GM23338 (cell line): ENCODE data around the gene SLC37A1. TPM values are rescaled to one million over a fixed set of nuclear protein-coding genes. Genes with fewer than 3 reads are reported as not detected.

Source experiments
- ATAC-seq: fragments of 200-7000 bp; cut with Tn5 transposase; 3 replicates; pipeline ENCODE4 v1.9.1; 2020
- DNase-seq: peaks from one replicate; pipeline ENCODE4 v3.0.0-alpha.2; 2015; ENCODE audit warnings: low spot score
- H2AFZ ChIP-seq: fragments of 200-600 bp; sonication (generic); 2 replicates; pipeline ENCODE4 v1.8.0; 2016; ENCODE audit warnings: antibody characterized with exemption, mild to moderate bottlenecking, moderate library complexity
- H3F3A ChIP-seq: fragments of 200-600 bp; sonication (generic); replicated peaks from 2 replicates; pipeline ENCODE4 v1.8.0; 2017; ENCODE audit warnings: antibody characterized with exemption, mixed run types, low read depth
- H3K27ac ChIP-seq: fragments of 200-600 bp; sonication (generic); 2 replicates; pipeline ENCODE4 v1.6.1; 2016; ENCODE audit warnings: low read depth
- H3K27me3 ChIP-seq: fragments of 200-600 bp; sonication (generic); 2 replicates; pipeline ENCODE4 v1.8.0; 2016; ENCODE audit warnings: mild to moderate bottlenecking, mixed run types, moderate library complexity; ENCODE audit not compliant: insufficient read depth
- H3K36me3 ChIP-seq: fragments of 200-600 bp; sonication (generic); 2 replicates; pipeline ENCODE4 v1.8.0; 2016; ENCODE audit warnings: mild to moderate bottlenecking; ENCODE audit not compliant: insufficient read depth
- H3K4me1 ChIP-seq: fragments of 200-600 bp; sonication (generic); 2 replicates; pipeline ENCODE4 v1.8.0; 2016; ENCODE audit warnings: mild to moderate bottlenecking, moderate library complexity; ENCODE audit not compliant: insufficient read depth
- H3K4me2 ChIP-seq: fragments of 200-600 bp; sonication (generic); 2 replicates; pipeline ENCODE4 v1.7.1; 2017; ENCODE audit warnings: mixed run types
- H3K4me3 ChIP-seq: fragments of 200-600 bp; sonication (generic); 2 replicates; pipeline ENCODE4 v1.6.1; 2016; ENCODE audit warnings: mixed run types
- H3K79me2 ChIP-seq: fragments of 200-600 bp; sonication (generic); replicated peaks from 2 replicates; pipeline ENCODE4 v1.8.0; 2017; ENCODE audit warnings: mild to moderate bottlenecking; ENCODE audit not compliant: insufficient read depth
- H3K9me2 ChIP-seq: fragments of 200-600 bp; sonication (generic); 2 replicates; pipeline ENCODE4 v1.8.0; 2017; ENCODE audit not compliant: insufficient read depth
- H4K20me1 ChIP-seq: fragments of 200-600 bp; sonication (generic); replicated peaks from 2 replicates; pipeline ENCODE4 v1.8.0; 2017; ENCODE audit warnings: mild to moderate bottlenecking; ENCODE audit not compliant: insufficient read depth
- H3K27ac Mint-ChIP-seq: 2 replicates; pipeline ENCODE4 v1.8.0; 2020; ENCODE audit warnings: inconsistent platforms, mild to moderate bottlenecking, moderate library complexity, mixed read lengths
- H3K27me3 Mint-ChIP-seq: 3 replicates; pipeline ENCODE4 v1.8.0; 2022; ENCODE audit warnings: low read depth, mild to moderate bottlenecking, moderate library complexity, mixed read lengths, inconsistent platforms; ENCODE audit not compliant: insufficient read depth, poor library complexity
- H3K36me3 Mint-ChIP-seq: 3 replicates; pipeline ENCODE4 v1.8.0; 2021; ENCODE audit warnings: low read depth, mild to moderate bottlenecking, inconsistent platforms, moderate library complexity, mixed read lengths
- H3K4me1 Mint-ChIP-seq: 3 replicates; pipeline ENCODE4 v1.8.0; 2020; ENCODE audit warnings: mild to moderate bottlenecking, inconsistent platforms, mixed read lengths
- H3K4me3 Mint-ChIP-seq: 3 replicates; pipeline ENCODE4 v1.8.0; 2021; ENCODE audit warnings: moderate library complexity, mild to moderate bottlenecking, inconsistent platforms, mixed read lengths
- H3K9me3 Mint-ChIP-seq: 3 replicates; pipeline ENCODE4 v1.8.0; 2020; ENCODE audit warnings: moderate library complexity, mild to moderate bottlenecking, inconsistent platforms, mixed read lengths
- CREB1 ChIP-seq: fragments of 250-450 bp; sonication (Bioruptor Pico); IDR thresholded peaks from 2 replicates; pipeline ENCODE4 v1.5.0; 2020; ENCODE audit warnings: low read depth, mild to moderate bottlenecking, moderate library complexity
- CTCF ChIP-seq, 2 experiments: fragments of 200-600 bp in 1 of 2; sonication (generic) in 1 of 2; conservative IDR thresholded peaks; 2 replicates each; pipeline versions ENCODE4 v1.5.1 to v1.6.1; 2016 to 2017; ENCODE audit warnings: antibody characterized with exemption in 2 of 2, low read depth in 2 of 2, mild to moderate bottlenecking in 2 of 2, moderate library complexity in 1 of 2
- ETS1 ChIP-seq: IDR thresholded peaks from 2 replicates; pipeline ENCODE4 v1.6.1; 2016; ENCODE audit warnings: antibody characterized with exemption
- EZH2 ChIP-seq: fragments of 200-600 bp; sonication (generic); IDR thresholded peaks from one replicate; pipeline ENCODE4 v1.8.0; 2017; ENCODE audit warnings: antibody characterized with exemption, mild to moderate bottlenecking, low read depth; ENCODE audit not compliant: unreplicated experiment
- EZH2phosphoT487 ChIP-seq: fragments of 200-600 bp; sonication (generic); IDR thresholded peaks from one replicate; pipeline ENCODE4 v1.8.1; 2018; ENCODE audit warnings: antibody characterized with exemption; ENCODE audit not compliant: unreplicated experiment
- JUNB ChIP-seq: IDR thresholded peaks from one replicate; pipeline ENCODE4 v1.6.1; 2016; ENCODE audit warnings: antibody characterized with exemption; ENCODE audit not compliant: unreplicated experiment
- NANOG ChIP-seq: IDR thresholded peaks from 2 replicates; pipeline ENCODE4 v1.6.1; 2016; ENCODE audit warnings: antibody characterized with exemption, borderline replicate concordance
- POLR2AphosphoS5 ChIP-seq: IDR thresholded peaks from 2 replicates; pipeline ENCODE4 v1.6.1; 2016; ENCODE audit warnings: antibody characterized with exemption, low read depth
- REST ChIP-seq: IDR thresholded peaks from one replicate; pipeline ENCODE4 v1.6.1; 2018; ENCODE audit warnings: antibody characterized with exemption; ENCODE audit not compliant: unreplicated experiment
- STAT1 ChIP-seq: IDR thresholded peaks from one replicate; pipeline ENCODE4 v1.6.1; 2016; ENCODE audit warnings: antibody characterized with exemption; ENCODE audit not compliant: unreplicated experiment
- ZNF114 ChIP-seq: fragments of 250-450 bp; sonication (Bioruptor Pico); IDR thresholded peaks from 2 replicates; pipeline ENCODE4 v1.5.0; 2020; ENCODE audit warnings: mild to moderate bottlenecking, moderate library complexity
- ZNF331 ChIP-seq: fragments of 250-450 bp; sonication (Bioruptor Pico); IDR thresholded peaks from 2 replicates; pipeline ENCODE4 v1.5.0; 2020; ENCODE audit warnings: low read depth, mild to moderate bottlenecking, moderate library complexity
- ZNF462 ChIP-seq: fragments of 250-450 bp; sonication (Bioruptor Pico); IDR thresholded peaks from 2 replicates; pipeline ENCODE4 v1.5.0; 2020; ENCODE audit warnings: mild to moderate bottlenecking, moderate library complexity
- polyA plus RNA-seq: library from polyadenylated mRNA; unstranded; fragments of >200 nt; fragmentation: Nextera tagmentation; extraction: Ambion mirVana; gene quantifications from 2 replicates; pipeline ENCODE4 v1.2.1, GENCODE V29; 2016
- total RNA-seq: library from RNA; depleted of rRNA; stranded (reverse); fragments of >200 nt; shearing (Covaris generic); gene quantifications from 2 replicates; pipeline ENCODE4 v1.2.3, GENCODE V29; 2014

The SLC37A1 gene
- total and polyA plus RNA-seq, 2 experiments from 2014 or later, result 14.0 to 30.3 TPM

GRCh38 chr21:42503711-42504110 is 9.9 kb upstream of the SLC37A1 start:
- Mint-ChIP-seq H3K36me3 (no peaks in the 10 kb centered on the region), H3K4me3 (no peak overlapping the region), H3K4me1 (peaks cover 5% of the 10 kb centered on the region; the same call in 1 of the 3 replicates), H3K9me3 (no peaks in the 10 kb centered on the region), H3K27me3 (no peaks in the 10 kb centered on the region), H3K27ac (no peak overlapping the region)
- H3K27ac ChIP-seq, result no peak overlapping the region
- DNase-seq (no peak), ATAC-seq (no peak)
- H4K20me1 ChIP-seq, result no peaks in the 10 kb centered on the region
- no peaks in the 10 kb centered on the region for H3K27me3 ChIP-seq
- no peak for TF ChIP-seq STAT1
- TF ChIP-seq EZH2phosphoT487, result no peak
- no peak for TF ChIP-seq CREB1 (CRISPR knock-in tag)
- TF ChIP-seq POLR2AphosphoS5, result no peak
- TF ChIP-seq ZNF114, result no peak
- no peak for TF ChIP-seq ZNF462 (CRISPR knock-in tag)
- TF ChIP-seq ZNF331 (CRISPR knock-in tag), result no peak
- no peak for TF ChIP-seq NANOG
- no peak for TF ChIP-seq CTCF (conservative IDR thresholded peaks at IDR 0.05; ENCODE audit: low read depth in 2 of 2)
- TF ChIP-seq REST, result no peak
- TF ChIP-seq ETS1, result no peak
- TF ChIP-seq JUNB, result no peak
- TF ChIP-seq EZH2, result no peak
- H2AFZ ChIP-seq, result no peak overlapping the region
- H3K4me2 ChIP-seq, result no peak overlapping the region
- H3K79me2 ChIP-seq, result no peaks in the 10 kb centered on the region
- H3F3A ChIP-seq, result no peaks in the 10 kb centered on the region
- H3K4me3 ChIP-seq, result no peak overlapping the region
- H3K4me1 ChIP-seq, result no peaks in the 10 kb centered on the region
- no peaks in the 10 kb centered on the region for H3K36me3 ChIP-seq
- no peaks in the 10 kb centered on the region for H3K9me2 ChIP-seq
